ENCODE data around the gene TTC3.

Gene TTC3

GRCh38 chr21:37036177-37036576, 36.9 kb upstream of the TTC3 start:
- DNase-seq (ENCODE audit: low read depth) = no peak
- TF ChIP-seq, protein P1, sequence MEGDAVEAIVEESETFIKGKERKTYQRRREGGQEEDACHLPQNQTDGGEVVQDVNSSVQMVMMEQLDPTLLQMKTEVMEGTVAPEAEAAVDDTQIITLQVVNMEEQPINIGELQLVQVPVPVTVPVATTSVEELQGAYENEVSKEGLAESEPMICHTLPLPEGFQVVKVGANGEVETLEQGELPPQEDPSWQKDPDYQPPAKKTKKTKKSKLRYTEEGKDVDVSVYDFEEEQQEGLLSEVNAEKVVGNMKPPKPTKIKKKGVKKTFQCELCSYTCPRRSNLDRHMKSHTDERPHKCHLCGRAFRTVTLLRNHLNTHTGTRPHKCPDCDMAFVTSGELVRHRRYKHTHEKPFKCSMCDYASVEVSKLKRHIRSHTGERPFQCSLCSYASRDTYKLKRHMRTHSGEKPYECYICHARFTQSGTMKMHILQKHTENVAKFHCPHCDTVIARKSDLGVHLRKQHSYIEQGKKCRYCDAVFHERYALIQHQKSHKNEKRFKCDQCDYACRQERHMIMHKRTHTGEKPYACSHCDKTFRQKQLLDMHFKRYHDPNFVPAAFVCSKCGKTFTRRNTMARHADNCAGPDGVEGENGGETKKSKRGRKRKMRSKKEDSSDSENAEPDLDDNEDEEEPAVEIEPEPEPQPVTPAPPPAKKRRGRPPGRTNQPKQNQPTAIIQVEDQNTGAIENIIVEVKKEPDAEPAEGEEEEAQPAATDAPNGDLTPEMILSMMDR (conservative IDR thresholded peaks at IDR 0.05; ENCODE audit: low read depth, low read length) = no peak
- H3K4me3 ChIP-seq (ENCODE audit: low read length) = no peak overlapping the region

DNA sequence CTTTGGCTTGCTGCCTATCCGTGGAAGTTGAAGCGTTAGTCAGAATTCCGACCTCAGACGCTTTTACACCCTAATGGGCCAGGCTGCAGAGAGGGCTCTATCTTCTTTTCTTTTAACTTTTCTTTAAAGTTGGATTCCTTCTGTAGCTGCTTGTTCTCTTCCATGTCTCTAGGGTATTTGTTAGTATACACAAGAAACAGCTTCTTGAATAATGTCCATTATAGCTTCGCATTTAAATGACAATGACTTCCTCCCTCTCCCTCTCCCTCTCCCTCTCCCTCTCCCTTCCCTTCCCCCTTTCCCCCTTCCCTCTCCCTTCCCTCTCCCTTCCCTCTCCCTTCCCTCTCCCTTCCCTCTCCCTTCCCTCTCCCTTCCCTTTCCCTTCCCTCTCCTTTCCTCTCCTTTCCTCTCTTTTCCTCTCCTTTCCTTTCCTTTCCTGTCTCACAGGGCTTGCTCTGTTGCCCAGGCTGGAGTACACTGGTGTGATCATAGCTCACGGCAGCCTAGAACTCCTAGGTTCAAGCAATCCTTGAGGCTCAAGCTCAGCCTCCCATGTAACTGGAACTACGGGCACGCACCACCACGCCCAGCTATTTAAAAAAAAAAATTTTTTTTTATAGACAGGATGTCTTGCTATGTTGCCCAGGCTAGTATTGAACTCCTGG, 33.5 kb upstream of the TTC3 start:
- DNase-seq (ENCODE audit: low read depth) = no peak
- H3K4me3 ChIP-seq (ENCODE audit: low read length) = no peak overlapping the region
- TF ChIP-seq, protein P1 (conservative IDR thresholded peaks at IDR 0.05; ENCODE audit: low read depth, low read length) = no peak

DNA sequence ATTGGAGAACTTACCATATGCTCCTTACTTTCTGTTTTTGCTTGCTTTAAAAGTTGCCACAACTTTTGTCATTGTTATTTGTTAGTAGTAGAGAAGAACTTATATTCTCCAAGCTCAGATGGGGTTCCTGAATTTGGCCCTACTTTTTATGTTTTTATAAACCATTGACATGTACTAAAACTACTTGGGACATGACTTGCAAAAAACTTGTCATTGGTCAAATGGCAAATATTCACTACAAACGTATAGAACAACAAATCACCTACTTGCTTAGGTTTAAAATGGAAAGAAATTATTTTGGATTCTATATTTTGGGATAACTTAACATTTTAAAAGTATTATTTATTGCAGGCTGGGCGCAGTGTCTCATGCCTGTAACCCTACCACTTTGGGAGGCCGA, 32.8 kb upstream of the TTC3 start:
- TF ChIP-seq, protein P1 (conservative IDR thresholded peaks at IDR 0.05; ENCODE audit: low read depth, low read length) = no peak
- no peak overlapping the region for H3K4me3 ChIP-seq (ENCODE audit: low read length)
- no peak for DNase-seq (ENCODE audit: low read depth)

DNA sequence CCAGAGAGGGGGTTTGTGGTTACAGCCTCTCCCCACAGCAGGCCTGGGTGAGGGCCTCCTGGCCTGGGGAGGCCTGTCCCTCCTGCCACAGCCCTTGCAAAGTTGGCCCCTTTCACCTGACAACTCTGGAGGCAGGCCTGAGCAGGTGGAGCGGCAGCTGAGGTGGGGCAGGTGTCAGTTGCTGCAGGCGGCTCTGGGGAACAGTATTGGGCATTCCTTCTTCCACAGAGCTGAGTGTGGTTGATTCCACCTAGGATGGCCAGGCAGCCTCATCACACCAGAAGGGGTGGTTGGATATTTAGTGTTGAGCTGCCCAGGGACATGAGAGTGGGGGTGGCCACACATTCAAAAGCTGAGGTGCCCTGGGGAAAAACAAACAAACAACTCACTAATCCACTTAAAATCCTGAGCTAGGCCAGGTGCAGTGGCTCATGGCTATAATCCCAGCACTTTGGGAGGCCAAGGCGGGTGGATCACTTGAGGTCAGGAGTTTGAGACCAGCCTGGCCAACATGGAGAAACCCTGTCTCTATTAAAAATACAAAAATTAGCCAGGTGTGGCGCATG, 31.3 kb upstream of the TTC3 start:
- TF ChIP-seq, protein P1 (conservative IDR thresholded peaks at IDR 0.05; ENCODE audit: low read depth, low read length) = no peak
- no peak for DNase-seq (ENCODE audit: low read depth)
- no peak overlapping the region for H3K4me3 ChIP-seq (ENCODE audit: low read length)

- H3K4me3 ChIP-seq (ENCODE audit: low read length) = no peak overlapping the region
These were observed 29.2 kb upstream of the TTC3 start for GRCh38 chr21:37043818-37044217.

DNA sequence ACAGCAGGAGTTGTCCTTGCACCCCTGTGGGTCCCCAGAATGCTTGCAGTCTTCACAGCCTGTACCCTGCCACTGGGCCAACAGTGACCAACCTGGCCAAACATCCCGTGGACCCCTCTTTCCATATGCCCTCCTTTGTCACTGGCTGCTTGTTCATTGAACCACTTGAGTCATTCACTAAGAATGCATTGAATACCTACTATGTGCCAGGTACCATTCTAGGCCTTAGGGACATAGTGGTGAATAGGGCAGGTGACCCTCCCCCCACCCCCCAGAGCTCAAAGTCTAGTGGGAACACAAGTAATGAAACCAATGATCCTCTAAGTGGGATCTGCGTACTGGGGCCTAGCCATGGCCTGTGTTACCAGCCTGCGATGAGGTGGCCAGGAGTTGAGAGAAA, 28.4 kb upstream of the TTC3 start:
- no peak overlapping the region for H3K4me3 ChIP-seq (ENCODE audit: low read length)
- DNase-seq (ENCODE audit: low read depth) = no peak
- TF ChIP-seq, protein P1 (conservative IDR thresholded peaks at IDR 0.05; ENCODE audit: low read depth, low read length) = no peak

More at GRCh38 chr21:37043818-37044217, 29.2 kb upstream of the TTC3 start:
- TF ChIP-seq, protein P1 (conservative IDR thresholded peaks at IDR 0.05; ENCODE audit: low read depth, low read length) = no peak
- no peak for DNase-seq (ENCODE audit: low read depth)

GRCh38 chr21:37045149-37045548, 27.9 kb upstream of the TTC3 start:
- no peak overlapping the region for H3K4me3 ChIP-seq (ENCODE audit: low read length)
- no peak for DNase-seq (ENCODE audit: low read depth)
- TF ChIP-seq, protein P1 (conservative IDR thresholded peaks at IDR 0.05; ENCODE audit: low read depth, low read length) = no peak
